ELR (cell line): ENCODE data around the gene POLR2C.
"Not testable (repeated sequence)": the region's sequence is repeated elsewhere in the genome, so short reads cannot be mapped to it uniquely, and the experiment has no call there.

Source experiments
- DNase-seq: peaks from one replicate; pipeline ENCODE4 v3.0.0-alpha.2; 2015; ENCODE audit warnings: low read depth

Gene POLR2C

GRCh38 chr16:57479976-57480753, 17.7 kb downstream of the POLR2C start:
- peak; percentile 68 for DNase-seq

- no peak for DNase-seq
Observed at GRCh38 chr16:57480754-57481230, 18.3 kb downstream of the POLR2C start.

- no peak for DNase-seq
Observed at GRCh38 chr16:57481421-57481820, 18.9 kb downstream of the POLR2C start.

- no peak for DNase-seq
Observed at GRCh38 chr16:57482845-57483545, 20.5 kb downstream of the POLR2C start.

GRCh38 chr16:57483725-57484514, 21.4 kb downstream of the POLR2C start:
- DNase-seq, result no peak

GRCh38 chr16:57484515-57485005, 22.1 kb downstream of the POLR2C start:
- no peak for DNase-seq

GRCh38 chr16:57485091-57485915, 22.8 kb downstream of the POLR2C start:
- DNase-seq, result no peak

- DNase-seq, result peak; percentile 86
Observed at GRCh38 chr16:57485916-57486857, 23.7 kb downstream of the POLR2C start, which contains the start of gene DOK4. Gene DOK4 (minus strand): TSS chr16:57486493. CDS start chr16:57479507, 6,986 bp downstream.

GRCh38 chr16:57486858-57487834, 24.7 kb downstream of the POLR2C start:
- no peak for DNase-seq

- DNase-seq, result no peak
Observed at GRCh38 chr16:57489229-57489628, 26.8 kb downstream of the POLR2C start.

GRCh38 chr16:57493767-57494166, 31.3 kb downstream of the POLR2C start:
- DNase-seq, result no peak

GRCh38 chr16:57497121-57497520, 34.6 kb downstream of the POLR2C start:
- DNase-seq, result no peak

GRCh38 chr16:57498031-57498430, 35.6 kb downstream of the POLR2C start:
- DNase-seq, result no peak

GRCh38 chr16:57499941-57500340, 37.5 kb downstream of the POLR2C start:
- DNase-seq, result not testable (repeated sequence)

- DNase-seq, result no peak
Observed at GRCh38 chr16:57500578-57501111, 38.2 kb downstream of the POLR2C start.

GRCh38 chr16:57501492-57501891, 39.0 kb downstream of the POLR2C start:
- DNase-seq, result no peak

- DNase-seq, result no peak
Observed at GRCh38 chr16:57502048-57502775, 39.7 kb downstream of the POLR2C start.

GRCh38 chr16:57503366-57503765, 40.9 kb downstream of the POLR2C start:
- DNase-seq, result no peak
